Fibroblast of peridontal ligament (primary cell): Measurements from ENCODE around the gene HMGCS1.
A peak's percentile ranks its signal among the peaks of the same experiment; 100 is the strongest.
"Not testable (repeated sequence)": the region's sequence is repeated elsewhere in the genome, so short reads cannot be mapped to it uniquely, and the experiment has no call there.

ENCODE experiments used
- DNase-seq: peaks from one replicate; pipeline ENCODE4 v3.0.0-alpha.2; 2010; ENCODE audit errors: extremely low read depth

Gene HMGCS1

DNA sequence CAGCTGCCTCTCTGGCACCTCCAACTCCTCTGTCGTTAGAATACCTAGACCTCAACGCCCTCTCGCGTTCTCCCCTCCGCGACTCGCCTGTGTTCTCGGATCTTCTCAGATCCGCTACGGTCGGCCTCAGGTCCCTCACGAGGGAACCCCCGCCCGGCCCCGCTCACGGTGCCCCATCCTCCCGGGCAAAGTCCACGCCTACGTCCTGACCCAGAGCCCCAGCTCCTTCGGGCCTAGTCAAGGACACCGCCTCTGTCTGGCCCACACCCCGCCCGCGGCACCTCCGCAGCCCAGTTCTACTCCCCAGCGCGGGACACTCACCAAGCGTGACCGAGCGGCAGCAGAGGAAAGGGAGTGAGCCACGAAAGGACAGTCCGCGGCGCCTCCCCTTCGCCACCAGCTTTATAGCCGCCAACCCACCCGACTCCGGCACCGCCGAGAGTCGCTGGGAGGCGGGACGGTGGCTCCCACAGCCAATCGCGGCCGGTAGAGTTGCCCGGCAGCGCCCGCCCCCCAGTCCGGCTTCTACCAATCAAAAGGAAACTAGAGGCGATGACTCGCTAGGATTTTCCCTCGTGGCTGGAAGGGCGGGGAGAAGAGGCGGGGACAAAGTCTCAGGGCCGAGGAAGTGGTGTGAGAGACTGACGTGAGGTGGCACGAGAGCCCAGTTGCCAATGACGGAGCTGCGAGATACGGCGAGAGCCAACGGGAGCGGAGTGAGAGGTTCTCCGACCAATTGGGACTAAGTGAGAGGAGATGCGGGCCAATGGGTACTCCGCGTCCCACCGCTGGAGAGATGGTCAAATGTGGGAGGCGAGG, at the start of gene HMGCS1:
Gene HMGCS1 (minus strand): TSS at position 378 of the 819 bp plus-strand sequence. CDS start 14,447 bp downstream, outside the sequence.
- peak; percentile 100 for DNase-seq

DNA sequence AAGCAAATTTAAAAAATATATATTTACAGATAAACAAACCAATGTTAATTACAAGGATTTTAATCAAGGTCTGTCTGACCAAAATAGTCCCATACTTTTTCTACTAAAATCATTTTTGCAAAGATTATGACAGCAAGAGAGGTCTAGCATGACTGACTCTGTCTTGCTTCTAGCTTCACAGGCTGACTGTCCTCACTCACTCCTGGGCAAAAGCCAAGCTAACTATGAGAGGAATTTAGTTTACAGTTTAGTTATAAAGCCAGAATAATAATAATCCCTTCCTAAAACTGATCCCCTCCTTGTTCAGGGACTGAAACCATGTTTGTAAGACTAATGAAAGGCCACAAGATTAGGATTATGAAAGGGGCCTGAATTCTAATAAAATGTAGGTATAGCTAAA, 45.5 kb upstream of the HMGCS1 start:
- DNase-seq = no peak

DNA sequence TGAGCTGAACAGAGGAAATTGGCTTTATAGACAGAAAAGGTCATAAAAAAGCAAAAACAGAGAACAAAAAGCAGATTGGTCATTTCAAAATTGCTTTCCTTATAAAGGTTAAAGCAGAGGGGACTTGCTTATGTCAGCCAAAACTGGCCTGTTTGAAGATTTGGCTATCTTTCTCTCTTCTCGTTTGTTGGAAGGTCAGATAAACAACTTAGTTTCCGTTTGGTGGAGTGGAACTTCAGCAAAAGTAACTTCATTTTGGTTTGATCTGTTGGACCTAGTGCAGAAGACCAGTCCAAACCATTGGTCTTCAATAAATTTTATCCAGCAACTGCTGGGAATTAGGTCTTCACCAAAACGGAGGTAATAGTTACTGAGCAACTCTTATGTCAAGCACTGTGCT, 45.1 kb upstream of the HMGCS1 start:
- no peak for DNase-seq

DNA sequence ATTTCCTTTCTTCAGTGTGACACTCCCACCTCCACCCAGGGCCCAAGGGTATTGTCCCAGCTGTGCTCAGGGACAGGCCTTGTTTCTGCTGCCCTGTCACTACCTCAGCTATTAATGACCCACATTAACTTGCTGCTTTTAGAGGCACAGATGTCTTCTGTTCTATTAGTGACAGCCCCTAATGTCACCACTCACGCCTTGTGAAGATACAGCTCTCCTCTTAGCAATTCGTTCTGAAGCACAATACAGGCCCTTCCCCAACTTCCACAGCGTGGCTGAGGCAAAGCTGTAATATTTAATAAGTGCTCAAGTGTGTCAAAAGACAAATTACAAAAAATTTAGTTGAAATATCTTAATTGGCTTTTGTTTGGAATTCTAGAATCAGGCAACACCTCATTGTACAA, 44.7 kb upstream of the HMGCS1 start:
- DNase-seq = no peak

DNA sequence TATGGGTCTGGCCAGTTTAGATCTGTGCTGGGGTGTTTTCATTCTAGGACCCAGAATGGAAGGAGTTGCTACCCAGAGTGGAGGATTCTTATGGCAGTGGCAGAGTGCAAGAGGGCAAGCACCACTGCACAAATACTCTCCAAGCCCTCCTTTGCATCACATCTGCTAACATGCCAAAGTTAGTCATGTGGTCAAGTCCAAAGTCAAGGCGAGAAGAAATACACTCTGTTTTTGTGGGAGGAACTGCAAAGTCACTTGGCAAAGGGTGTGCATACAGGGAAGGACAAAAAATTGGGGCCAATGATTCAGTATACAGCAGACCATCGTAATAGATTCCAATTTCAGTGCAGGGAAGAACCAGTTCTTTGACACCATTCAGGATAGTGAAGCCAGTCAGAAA, 43.9 kb upstream of the HMGCS1 start:
- no peak for DNase-seq

DNA sequence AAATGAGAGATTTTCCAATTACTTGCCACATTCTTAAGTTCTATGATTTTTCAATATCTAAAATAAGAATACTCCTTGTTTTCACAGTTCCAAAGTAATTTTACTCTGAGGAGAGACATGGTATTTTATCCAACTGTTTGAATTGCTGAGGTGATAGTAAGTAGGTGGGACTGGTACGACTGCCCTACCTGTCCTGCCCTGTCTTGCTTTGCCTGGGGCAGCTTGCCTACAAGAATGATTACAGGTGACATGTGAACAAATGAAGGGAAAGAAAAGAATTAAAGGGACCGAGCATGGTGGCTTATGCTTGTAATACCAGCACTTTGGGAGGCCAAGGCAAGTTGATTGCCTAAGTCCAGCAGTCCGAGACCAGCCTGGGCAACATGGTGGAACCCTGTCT, 41.6 kb upstream of the HMGCS1 start:
- DNase-seq = no peak

DNA sequence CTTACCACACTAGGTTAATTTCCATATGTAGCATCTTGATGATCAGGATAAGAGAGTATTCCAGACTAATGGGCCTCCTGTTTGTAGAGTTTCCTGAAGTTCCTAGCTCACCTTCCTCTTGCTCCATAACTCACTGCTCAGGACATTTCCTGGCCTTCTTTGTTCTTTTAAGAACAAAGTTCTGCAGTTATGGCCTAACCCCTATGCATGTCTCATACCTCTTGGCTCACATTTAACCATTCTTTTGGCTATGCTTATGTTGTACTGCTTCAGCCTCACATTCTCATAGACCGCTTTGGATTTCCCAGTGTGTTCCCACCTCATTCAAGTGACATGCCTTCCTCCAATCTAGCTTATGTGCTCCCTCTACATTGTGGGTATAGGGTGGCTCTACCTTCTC, 40.5 kb upstream of the HMGCS1 start:
- no peak for DNase-seq

DNA sequence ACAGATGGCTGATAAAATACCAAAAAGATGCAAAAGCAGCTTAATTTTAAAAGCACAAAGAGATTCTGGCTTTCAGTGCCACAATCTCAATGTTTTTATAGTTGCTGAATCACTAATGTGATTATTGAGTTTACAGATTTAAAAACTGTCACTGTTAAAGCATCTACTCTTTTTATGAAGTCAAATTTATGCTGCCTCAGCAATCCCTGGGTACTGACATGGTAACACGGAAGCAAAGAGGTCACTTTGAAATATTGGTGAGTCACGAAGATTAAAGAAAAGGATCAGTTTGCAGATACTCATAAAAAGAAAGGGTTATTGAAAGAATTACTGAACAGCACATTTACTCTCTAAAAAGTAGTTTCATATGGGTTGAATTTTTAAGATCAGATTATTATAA, 39.7 kb upstream of the HMGCS1 start:
- DNase-seq = no peak

DNA sequence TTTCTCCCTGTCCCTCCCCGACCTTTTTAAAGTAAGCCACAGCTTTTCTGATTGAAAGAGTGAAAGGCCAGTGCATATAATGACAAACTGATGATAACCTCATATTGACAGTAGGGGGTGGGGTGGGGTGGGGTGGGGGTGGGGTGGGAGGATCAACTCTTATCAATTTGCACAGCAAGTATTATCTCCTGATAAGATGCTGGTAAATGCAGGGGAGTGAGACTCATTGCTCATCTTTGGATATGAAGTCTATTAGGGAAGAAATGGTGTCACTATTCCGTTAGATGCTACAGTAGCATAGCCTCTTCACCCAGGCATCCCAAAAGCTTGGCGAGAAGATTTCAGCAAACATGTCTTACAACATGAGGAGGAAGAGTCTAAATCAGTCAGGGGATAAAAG, 38.9 kb upstream of the HMGCS1 start:
- no peak for DNase-seq

DNA sequence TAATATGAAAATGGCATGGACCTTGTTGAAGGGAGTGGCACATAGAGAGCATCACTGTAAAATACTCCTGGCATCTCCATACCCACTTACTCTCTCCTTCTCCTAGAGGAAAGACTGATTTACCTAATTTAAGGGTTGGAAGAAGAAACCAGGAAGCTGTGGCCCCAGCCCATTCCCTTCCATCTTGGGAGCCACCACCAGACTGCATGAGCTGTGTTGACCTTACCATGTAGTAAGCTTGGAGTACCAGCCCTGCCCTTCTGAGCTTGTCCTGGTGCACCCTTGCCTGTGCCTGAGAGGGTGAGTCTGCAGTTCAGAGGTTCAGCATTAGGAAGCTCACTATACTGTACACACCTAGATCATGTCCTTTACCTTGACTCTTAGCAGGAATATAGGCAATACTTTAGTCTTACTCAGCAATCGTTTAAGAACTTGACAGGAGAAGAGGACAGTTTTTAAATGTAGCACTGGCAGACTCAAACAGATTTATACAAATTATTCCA, 35.7 kb upstream of the HMGCS1 start:
- no peak for DNase-seq

DNA sequence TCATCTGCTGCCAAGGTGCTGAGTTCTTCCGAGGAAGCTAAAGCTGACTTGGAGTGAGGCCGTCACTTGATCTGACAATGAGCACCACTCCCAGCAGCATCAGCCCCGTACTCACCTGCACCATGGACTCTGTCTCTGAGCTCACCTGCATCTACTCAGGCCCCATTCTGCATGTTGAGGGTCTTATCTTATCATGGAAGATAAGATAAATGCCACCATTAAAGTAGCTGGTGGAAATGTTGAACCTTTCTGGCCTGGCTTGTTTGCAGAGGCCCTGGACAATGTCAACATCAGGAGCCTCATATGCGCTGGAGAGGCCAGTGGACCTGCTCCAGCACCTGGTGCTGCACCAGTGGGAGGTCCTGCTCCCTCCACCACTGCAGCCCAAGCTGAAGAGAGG, 35.0 kb upstream of the HMGCS1 start:
- DNase-seq = no peak

DNA sequence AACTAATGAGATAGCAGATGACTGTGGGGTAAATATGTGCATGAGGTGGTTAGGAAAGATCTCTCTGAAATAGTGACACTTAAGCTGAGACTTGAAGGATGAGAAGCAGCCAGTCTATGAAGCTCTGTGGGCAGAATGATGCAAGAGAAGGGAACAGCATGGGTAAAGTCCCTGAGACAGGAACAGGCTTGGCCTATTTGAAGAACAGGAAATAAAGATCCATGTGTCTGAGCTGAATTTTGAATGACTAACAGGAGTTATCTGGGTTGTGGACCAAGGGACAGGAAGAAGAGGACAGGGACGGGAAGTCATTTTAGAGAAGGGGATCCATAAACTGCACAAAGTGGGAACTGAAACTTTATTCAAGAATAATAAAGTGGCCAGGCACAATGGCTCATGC, 25.6 kb upstream of the HMGCS1 start:
- DNase-seq = no peak

DNA sequence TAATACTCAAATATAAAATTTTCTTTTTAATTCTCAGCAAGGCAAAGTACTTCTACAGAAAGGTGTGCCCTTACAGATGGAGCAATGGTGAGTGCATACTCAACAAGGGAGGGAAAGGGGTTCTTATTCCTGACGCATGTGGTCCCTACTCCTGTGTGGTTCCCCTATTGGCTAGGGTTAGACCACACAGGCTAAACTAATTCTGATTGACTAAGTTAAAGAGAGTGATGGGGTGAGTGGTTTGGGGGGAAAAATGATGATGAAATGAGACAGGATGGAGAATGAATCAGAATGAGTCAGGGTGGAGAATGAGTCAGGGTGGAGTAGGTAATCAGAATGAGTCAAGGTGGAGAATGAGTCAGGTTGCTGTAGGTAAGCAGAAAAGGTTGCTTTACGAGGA, 22.9 kb upstream of the HMGCS1 start:
- DNase-seq = no peak

DNA sequence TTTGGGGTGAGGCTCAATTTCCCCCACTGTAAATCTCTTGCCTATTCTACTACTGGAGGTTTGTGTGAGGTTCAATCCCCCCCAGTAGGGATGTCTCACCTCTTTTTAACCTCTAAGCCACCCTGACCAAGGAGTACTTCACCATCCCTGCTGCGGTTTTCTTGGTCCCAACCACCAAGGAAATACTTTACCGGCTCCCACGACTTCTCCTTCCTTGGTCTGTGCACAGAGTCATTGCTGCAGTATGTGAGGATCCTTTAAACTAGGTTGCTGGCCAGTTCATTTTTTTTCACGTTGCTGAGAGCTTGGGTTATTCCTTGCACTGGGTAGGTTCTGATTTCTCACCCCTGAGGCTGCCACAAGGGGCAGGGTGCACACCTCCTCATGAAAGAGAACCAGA, 22.5 kb upstream of the HMGCS1 start:
- DNase-seq = no peak

DNA sequence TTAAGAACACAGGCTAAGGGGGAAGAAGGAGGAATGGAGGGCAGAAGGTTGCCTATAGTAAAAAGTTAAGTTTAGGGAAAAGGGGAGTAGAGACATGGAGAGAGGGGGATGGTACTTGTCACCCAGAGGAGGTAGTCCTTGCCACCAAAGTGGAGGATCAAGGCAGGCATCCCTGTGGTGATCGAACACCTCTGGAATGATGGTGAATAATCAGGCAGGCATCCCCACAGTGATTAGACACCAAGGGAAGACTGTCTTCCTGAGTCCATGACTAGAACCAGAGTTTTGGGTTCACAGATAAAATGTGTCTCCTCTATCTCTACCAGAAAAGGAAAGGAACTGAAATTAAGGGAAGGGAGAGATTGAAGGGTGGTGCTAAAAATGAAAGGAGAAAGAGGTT, 19.2 kb upstream of the HMGCS1 start:
- DNase-seq = no peak

DNA sequence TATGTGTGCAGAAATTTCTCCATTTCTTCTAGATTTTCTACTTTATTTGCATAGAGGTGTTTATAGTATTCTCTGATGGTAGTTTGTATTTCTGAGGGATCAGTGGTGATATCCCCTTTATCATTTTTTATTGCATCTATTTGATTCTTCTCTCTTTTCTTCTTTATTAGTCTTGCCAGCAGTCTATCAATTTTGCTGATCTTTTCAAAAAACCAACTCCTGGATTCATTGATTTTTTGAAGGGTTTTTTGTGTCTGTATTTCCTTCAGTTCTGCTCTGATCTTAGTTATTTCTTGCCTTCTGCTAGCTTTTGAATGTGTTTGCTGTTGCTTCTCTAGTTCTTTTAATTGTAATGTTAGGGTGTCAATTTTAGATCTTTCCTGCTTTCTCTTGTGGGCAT, 12.4 kb upstream of the HMGCS1 start:
- DNase-seq = not testable (repeated sequence)

DNA sequence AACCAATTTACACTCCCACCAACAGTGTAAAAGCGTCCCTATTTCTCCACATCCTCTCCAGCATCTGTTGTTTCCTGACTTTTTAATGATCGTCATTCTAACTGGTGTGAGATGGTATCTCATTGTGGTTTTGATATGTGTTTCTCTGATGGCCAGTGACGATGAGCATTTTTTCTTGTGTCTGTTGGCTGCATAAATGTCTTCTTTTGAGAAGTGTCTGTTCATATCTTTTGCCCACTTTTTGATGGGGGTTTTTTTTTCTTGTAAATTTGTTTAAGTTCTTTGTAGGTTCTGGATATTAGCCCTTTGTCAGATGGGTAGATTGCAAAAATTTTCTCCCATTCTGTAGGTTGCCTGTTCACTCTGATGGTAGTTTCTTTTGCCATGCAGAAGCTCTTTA, 10.3 kb upstream of the HMGCS1 start:
- not testable (repeated sequence) for DNase-seq

DNA sequence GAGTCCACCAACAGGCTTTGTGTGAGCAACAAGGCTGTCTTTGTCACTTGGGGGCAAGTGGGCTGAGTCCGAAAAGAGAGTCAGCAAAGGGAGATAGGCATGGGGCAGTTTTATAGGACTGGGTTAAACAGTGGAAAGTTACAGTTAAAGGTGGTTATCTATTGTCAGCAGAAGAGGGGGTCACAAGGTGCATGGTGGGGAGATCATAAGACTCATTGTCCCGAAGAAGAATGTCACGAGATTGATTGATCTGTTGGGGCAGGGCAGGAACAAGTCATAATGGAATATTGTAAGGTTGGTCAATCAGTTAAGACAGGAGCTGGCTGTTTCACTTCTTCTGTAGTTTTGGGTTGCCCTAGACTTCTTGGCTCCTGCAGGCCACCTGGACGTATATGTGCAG, 7.6 kb upstream of the HMGCS1 start:
- DNase-seq = no peak

DNA sequence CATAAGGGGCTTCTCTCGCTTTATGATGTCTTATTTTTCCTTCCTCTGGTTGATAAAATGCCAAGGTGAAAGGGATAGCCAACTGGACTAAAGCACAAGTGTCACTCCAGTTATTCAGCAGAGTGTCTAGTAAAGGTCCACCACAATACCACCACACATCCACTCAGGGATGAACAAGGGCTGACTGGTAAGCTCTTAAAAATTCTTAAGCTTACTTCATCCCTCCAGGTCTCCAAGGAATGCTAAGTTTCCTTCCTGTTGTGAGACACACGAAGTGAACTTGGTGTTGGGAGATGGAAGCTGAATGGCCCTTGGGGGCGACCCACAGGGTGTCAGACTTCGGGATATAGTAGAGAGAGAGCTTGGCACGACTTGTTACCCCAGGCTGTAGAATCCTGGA, 3.2 kb upstream of the HMGCS1 start:
- DNase-seq = no peak

DNA sequence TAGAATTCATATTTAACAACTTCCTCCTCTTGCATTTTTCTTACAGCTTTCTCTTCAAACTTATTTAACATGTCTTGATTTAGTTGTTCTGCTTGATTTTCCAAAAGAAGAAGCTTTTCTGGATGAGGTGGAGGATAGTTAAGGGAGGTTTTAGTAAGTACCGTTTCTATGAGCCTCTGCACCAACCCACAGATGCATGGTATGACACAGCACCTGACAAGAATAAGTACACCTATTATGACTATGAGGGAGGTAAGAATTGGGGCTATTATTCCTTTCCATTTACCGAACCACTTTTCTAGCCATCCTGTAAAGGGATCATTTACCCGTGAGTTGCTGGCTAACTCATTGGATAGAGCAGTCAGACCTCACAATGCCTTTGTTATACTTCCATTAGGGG, 2.5 kb upstream of the HMGCS1 start:
- DNase-seq = no peak

DNA sequence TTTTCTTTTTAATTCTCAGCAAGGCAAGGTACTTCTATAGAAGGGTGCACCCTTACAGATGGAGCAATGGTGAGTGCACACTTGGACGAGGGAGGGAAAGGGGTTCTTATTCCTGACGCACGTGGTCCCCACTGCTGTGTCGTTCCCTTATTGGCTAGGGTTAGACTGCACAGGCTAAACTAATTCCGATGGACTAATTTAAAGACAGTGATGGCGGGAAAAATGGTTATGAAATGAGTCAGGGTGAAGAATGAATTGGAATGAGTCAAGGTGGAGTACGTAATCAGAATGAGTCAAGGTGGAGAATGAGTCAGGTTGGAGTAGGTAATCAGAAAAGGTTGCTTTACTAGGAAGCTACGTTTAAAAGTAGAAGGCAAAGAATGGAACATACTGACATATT, 2.1 kb upstream of the HMGCS1 start:
- DNase-seq = no peak

DNA sequence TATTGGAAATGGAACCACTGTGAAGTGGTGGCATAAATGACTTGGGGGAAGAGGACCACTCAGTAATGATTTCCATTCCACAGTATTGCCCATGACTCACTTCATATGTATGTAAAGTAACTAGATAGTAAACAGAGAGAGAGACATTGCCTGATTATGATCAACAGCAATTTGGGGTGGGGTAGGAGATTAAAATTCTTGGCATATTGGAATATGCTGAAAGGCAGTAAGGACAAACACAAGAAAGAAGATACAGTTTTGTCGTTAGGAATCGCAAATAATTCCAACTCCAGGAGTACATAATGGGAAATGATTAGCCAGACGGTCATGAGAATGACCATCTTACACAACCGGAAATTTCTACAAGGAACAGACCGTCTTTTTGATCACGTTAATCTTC, 1.5 kb upstream of the HMGCS1 start:
- no peak for DNase-seq

DNA sequence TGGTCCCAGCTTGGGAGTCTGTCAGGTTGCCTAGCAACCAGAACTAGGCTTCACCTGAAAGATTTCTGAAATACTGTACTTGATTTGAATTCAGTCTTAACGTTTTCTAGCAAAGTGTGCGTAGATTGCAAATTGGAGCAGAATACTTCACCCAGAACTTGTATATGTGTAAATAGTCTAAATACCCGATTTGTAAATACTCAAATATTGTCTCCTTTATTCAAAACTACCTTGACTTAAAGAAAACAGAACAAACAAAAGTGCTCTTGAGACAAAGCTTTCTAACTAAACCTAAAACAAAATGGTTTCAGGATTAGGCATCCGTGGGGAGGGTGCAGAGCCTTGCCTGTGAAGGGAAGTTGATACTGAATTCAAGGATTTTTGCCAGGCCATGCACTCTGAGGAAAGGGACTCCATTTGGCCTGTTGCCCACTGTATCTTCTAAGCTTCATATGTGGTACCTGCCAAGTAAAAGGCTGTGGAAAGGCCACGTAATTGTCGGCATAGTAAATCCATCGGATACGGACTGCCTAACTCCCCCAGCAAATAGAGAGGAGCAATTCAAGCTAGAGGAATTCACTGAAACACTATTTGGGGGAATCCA, 744 bp upstream of the HMGCS1 start:
- DNase-seq = no peak

DNA sequence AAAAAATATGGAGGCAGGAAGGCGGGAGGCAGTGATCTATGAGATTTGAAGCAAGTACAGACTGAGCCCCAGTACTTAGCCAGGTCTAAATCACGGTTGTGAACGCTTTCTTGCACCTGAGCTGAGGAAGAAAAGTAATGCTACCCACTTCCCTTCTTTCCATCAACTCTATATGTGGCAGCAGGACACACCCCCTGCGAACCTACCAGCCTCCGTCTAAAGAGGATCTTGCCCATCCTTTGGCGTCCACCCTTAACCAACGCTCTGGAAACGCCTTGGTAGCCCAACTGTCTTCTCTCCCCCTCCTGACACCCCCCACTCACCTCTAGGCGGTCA, 545 bp downstream of the HMGCS1 start:
- no peak for DNase-seq
